Prostate gland (tissue), 2 donors: Measurements from ENCODE around the gene EIF2S3. TPM values are rescaled to one million over a fixed set of nuclear protein-coding genes. Genes with fewer than 3 reads are reported as not detected.

ENCODE experiments used
- DNase-seq: peaks from one replicate; pipeline ENCODE4 v3.0.0-alpha.2; 2019; ENCODE audit warnings: low spot score
- H3K27ac ChIP-seq, 2 donors: fragments of 200-600 bp; sonication (generic); 2 replicates each; pipeline ENCODE4 v1.5.1; 2017 to 2019
- H3K27me3 ChIP-seq: fragments of 200-600 bp; sonication (generic); replicated peaks from 2 replicates; pipeline ENCODE4 v1.5.1; 2019; ENCODE audit not compliant: insufficient read depth
- H3K36me3 ChIP-seq, 2 donors: fragments of 200-600 bp; sonication (generic); 1 replicate in 1 of 2; 2 replicates in 1 of 2; pipeline versions ENCODE4 v1.5.1 to v1.8.1; 2017 to 2019
- H3K4me1 ChIP-seq: fragments of 200-600 bp; sonication (generic); replicated peaks from 2 replicates; pipeline ENCODE4 v1.5.1; 2019
- H3K4me3 ChIP-seq, 2 donors: fragments of 200-600 bp; sonication (generic); 2 replicates each; pipeline ENCODE4 v1.5.1; 2017 to 2019
- H3K9me3 ChIP-seq: fragments of 200-600 bp; sonication (generic); 2 replicates; pipeline ENCODE4 v1.5.1; 2017
- CTCF ChIP-seq, 4 experiments: fragments of 200-600 bp in 2 of 4; fragments of 450-650 bp in 2 of 4; sonication (generic) in 2 of 4; IDR thresholded peaks; 1 replicate in 3 of 4; 2 replicates in 1 of 4; pipeline ENCODE4 v1.5.1; 2016 to 2019; ENCODE audit warnings: antibody characterized with exemption in 4 of 4, mild to moderate bottlenecking in 2 of 4, moderate library complexity in 2 of 4
- POLR2A ChIP-seq: fragments of 450-650 bp; IDR thresholded peaks from one replicate; pipeline ENCODE4 v1.6.1; 2016; ENCODE audit warnings: antibody characterized with exemption, mild to moderate bottlenecking
- POLR2AphosphoS5 ChIP-seq: sonication (generic); formaldehyde crosslinking; IDR thresholded peaks from one replicate; pipeline ENCODE4 v1.6.1; 2017; ENCODE audit warnings: antibody characterized with exemption
- WGBS: methylation state at CpG from one replicate; pipeline ENCODE4 v1.1.5; 2018; 5-methylcytosine and 5-hydroxymethylcytosine counted together
- intact Hi-C: fragments of 100-400 bp; cut with DNase I; formaldehyde crosslinking; loops from one replicate; pipeline ENCODE4 v1.14.2; 2022
- total RNA-seq, 2 donors: library from RNA; depleted of rRNA; stranded (reverse); fragments of >200 nt; gene quantifications; one replicate each; pipeline ENCODE4 v1.1.0, GENCODE V29; 2016

The EIF2S3 gene
- total RNA-seq, 2 donors from 2014 or later: 102 to 110 TPM

GRCh38 chrX:24099394-24099793 is 44.6 kb downstream of the EIF2S3 start:
- Histone ChIP-seq H3K27ac (no peak overlapping the region), H3K36me3 (no peaks in the 10 kb centered on the region), H3K4me3 (no peak overlapping the region), H3K9me3 (no peaks in the 10 kb centered on the region), H3K27me3 (no peaks in the 10 kb centered on the region), H3K4me1 (no peaks in the 10 kb centered on the region)
- 32% methylated on average over 6 of the region's 6 CpGs for WGBS
- intact Hi-C loops: no loop called here
- TF ChIP-seq CTCF (IDR thresholded peaks at IDR 0.05): no peak
- DNase-seq: no peak

GRCh38 chrX:24100713-24101112 is 46.0 kb downstream of the EIF2S3 start:
- 48% methylated on average over 2 of the region's 2 CpGs for WGBS
- Histone ChIP-seq H3K36me3 (no peaks in the 10 kb centered on the region), H3K27ac (no peak overlapping the region), H3K4me1 (no peaks in the 10 kb centered on the region), H3K4me3 (no peak overlapping the region), H3K27me3 (no peaks in the 10 kb centered on the region), H3K9me3 (no peaks in the 10 kb centered on the region)
- intact Hi-C loops: no loop called here
- TF ChIP-seq POLR2A (no peak), CTCF (IDR thresholded peaks at IDR 0.05) (no peak), POLR2AphosphoS5 (no peak)
- no peak for DNase-seq

- H3K27ac ChIP-seq: no peak overlapping the region
- intact Hi-C loops: no loop called here
- H3K9me3 ChIP-seq: no peaks in the 10 kb centered on the region
- H3K4me1 ChIP-seq: no peaks in the 10 kb centered on the region
- TF ChIP-seq POLR2A (no peak), POLR2AphosphoS5 (no peak)
- no peak for DNase-seq
- H3K27me3 ChIP-seq: no peaks in the 10 kb centered on the region
- H3K36me3 ChIP-seq: no peaks in the 10 kb centered on the region
- 22% methylated on average over 2 of the region's 2 CpGs for WGBS
- no peak overlapping the region for H3K4me3 ChIP-seq
Measured at GRCh38 chrX:24110069-24110468, 55.3 kb downstream of the EIF2S3 start.

- intact Hi-C loops: no loop called here
- H3K27me3 ChIP-seq: no peaks in the 10 kb centered on the region
- no peaks in the 10 kb centered on the region for H3K4me1 ChIP-seq
- no peak overlapping the region for H3K27ac ChIP-seq
- TF ChIP-seq POLR2AphosphoS5: no peak
- no peak for TF ChIP-seq CTCF (IDR thresholded peaks at IDR 0.05)
- TF ChIP-seq POLR2A: no peak
- WGBS: 46% methylated on average over 2 of the region's 2 CpGs
- DNase-seq: no peak
- H3K9me3 ChIP-seq: no peaks in the 10 kb centered on the region
- H3K36me3 ChIP-seq: no peaks in the 10 kb centered on the region
- no peak overlapping the region for H3K4me3 ChIP-seq
Measured at GRCh38 chrX:24113181-24113580, 58.4 kb downstream of the EIF2S3 start.

- Histone ChIP-seq H3K9me3 (no peaks in the 10 kb centered on the region), H3K36me3 (no peaks in the 10 kb centered on the region), H3K27ac (peak overlapping the region; percentile 38 to 60), H3K27me3 (no peaks in the 10 kb centered on the region), H3K4me3 (no peak overlapping the region), H3K4me1 (no peaks in the 10 kb centered on the region)
- TF ChIP-seq CTCF (IDR thresholded peaks at IDR 0.05): no peak
- TF ChIP-seq POLR2AphosphoS5: peak; percentile 66
- peak; percentile 10 for DNase-seq
- WGBS: 9% methylated on average over 3 of the region's 3 CpGs
- intact Hi-C loops: no loop called here
Measured at GRCh38 chrX:24117258-24117657, 62.5 kb downstream of the EIF2S3 start.
